T-cell (primary cell): ENCODE measurements around the gene ZNF598. TPM values are rescaled to one million over a fixed set of nuclear protein-coding genes. Genes with fewer than 3 reads are reported as not detected.

ENCODE experiments used
- ATAC-seq, 4 experiments: fragments of 200-7000 bp in 3 of 4; fragments of 150-1000 bp in 1 of 4; cut with Tn5 transposase; replicated peaks in 1 of 4; 1 replicate in 3 of 4; 2 replicates in 1 of 4; pipeline ENCODE4 v1.10.0; 2021; ENCODE audit warnings: moderate library complexity in 3 of 4, mild to moderate bottlenecking in 2 of 4, moderate number of reproducible peaks in 1 of 4
- CTCF ChIA-PET, 2 donors: fragments of 300-600 bp; sonication (Branson Sonifier 250); formaldehyde crosslinking; loops; one replicate each; lab custom pipeline; 2022; ENCODE audit warnings: antibody characterized with exemption in 2 of 2; lab: Charles Lee
- POLR2A ChIA-PET, 2 donors: fragments of 300-600 bp; sonication (Branson Sonifier 250); formaldehyde crosslinking; loops; one replicate each; lab custom pipeline; 2022; ENCODE audit warnings: antibody characterized with exemption in 2 of 2; lab: Charles Lee
- DNase-seq, 35 experiments: peaks; one replicate each; pipeline versions ENCODE4 v3.0.0 to v3.0.0-alpha.2; 2013 to 2023
- H3K27ac ChIP-seq: one replicate; pipeline ENCODE4 v1.5.1; 2013; ENCODE audit warnings: low read length
- H3K27me3 ChIP-seq, 2 experiments: replicated peaks in 1 of 2; 1 replicate in 1 of 2; 2 replicates in 1 of 2; pipeline versions ENCODE4 v1.6.1 to v1.7.0; 2013; ENCODE audit warnings: low read length in 1 of 2, mixed read lengths in 1 of 2; ENCODE audit not compliant: control insufficient read depth in 2 of 2, insufficient read depth in 2 of 2; ENCODE audit errors: extremely low read depth in 1 of 2
- H3K36me3 ChIP-seq, 2 donors: 1 replicate in 1 of 2; 2 replicates in 1 of 2; pipeline versions ENCODE4 v1.6.1 to v1.7.0; 2013; ENCODE audit warnings: low read length in 1 of 2; ENCODE audit not compliant: control insufficient read depth in 2 of 2, insufficient read depth in 1 of 2; ENCODE audit errors: extremely low read depth in 1 of 2
- H3K4me1 ChIP-seq, 2 experiments: 1 replicate in 1 of 2; 2 replicates in 1 of 2; pipeline versions ENCODE4 v1.6.1 to v1.7.0; 2013; ENCODE audit warnings: low read length in 2 of 2, mixed read lengths in 1 of 2; ENCODE audit not compliant: insufficient read depth in 2 of 2, control insufficient read depth in 1 of 2; ENCODE audit errors: extremely low read depth in 1 of 2
- H3K4me3 ChIP-seq, 2 donors: 1 replicate in 1 of 2; 2 replicates in 1 of 2; pipeline versions ENCODE4 v1.5.1 to v1.7.0; 2013; ENCODE audit warnings: mild to moderate bottlenecking in 2 of 2, low read length in 1 of 2, moderate library complexity in 1 of 2; ENCODE audit not compliant: control insufficient read depth in 1 of 2; ENCODE audit errors: extremely low read depth in 1 of 2
- H3K9me3 ChIP-seq: 2 replicates; pipeline ENCODE4 v1.7.0; 2013
- H3K27ac Mint-ChIP-seq, 2 donors: one replicate each; pipeline ENCODE4 v1.8.0; 2020 to 2021; ENCODE audit warnings: mild to moderate bottlenecking in 2 of 2, mixed read lengths in 2 of 2
- H3K27me3 Mint-ChIP-seq, 2 donors: one replicate each; pipeline ENCODE4 v1.8.0; 2021 to 2022; ENCODE audit warnings: mixed read lengths in 2 of 2
- H3K36me3 Mint-ChIP-seq: one replicate; pipeline ENCODE4 v1.8.0; 2021; ENCODE audit warnings: mixed read lengths
- H3K4me1 Mint-ChIP-seq, 3 donors: one replicate each; pipeline ENCODE4 v1.8.0; 2020 to 2022; ENCODE audit warnings: mixed read lengths in 3 of 3, mild to moderate bottlenecking in 1 of 3
- H3K4me3 Mint-ChIP-seq, 3 donors: one replicate each; pipeline ENCODE4 v1.8.0; 2020 to 2022; ENCODE audit warnings: mild to moderate bottlenecking in 3 of 3, mixed read lengths in 3 of 3, moderate library complexity in 3 of 3
- H3K9me3 Mint-ChIP-seq, 3 donors: one replicate each; pipeline ENCODE4 v1.8.0; 2020 to 2022; ENCODE audit warnings: mixed read lengths in 3 of 3
- WGBS: methylation state at CpG from one replicate; pipeline ENCODE4 v1.1.5; 2013; ENCODE audit warnings: missing lambda C conversion rate; ENCODE audit not compliant: insufficient coverage; 5-methylcytosine and 5-hydroxymethylcytosine counted together
- total RNA-seq, 35 experiments: library from RNA in 6 of 35; stranded (reverse) in 6 of 35; fragments of 120-200 nt in 1 of 35; gene quantifications; one replicate each; pipeline versions ENCODE4 v1.2.1 to v1.2.4 and lab custom pipeline; 2013 to 2026

The ZNF598 gene
- total RNA-seq, 5 donors from 2014 or later (not counting 1 experiment from before 2014, with no cell fraction given) = 44.3 to 73.7 (median 68.8) TPM

- H3K4me1 Mint-ChIP-seq = peaks cover 0 to 1% (median 0%) of the 10 kb centered on the region in 3 donors
- H3K27ac ChIP-seq = no peak overlapping the region
- H3K36me3 ChIP-seq = peaks cover 0 to 2% of the 10 kb centered on the region in 2 donors
- H3K9me3 ChIP-seq = no peaks in the 10 kb centered on the region
- no peaks in the 10 kb centered on the region for H3K36me3 Mint-ChIP-seq
- H3K27ac Mint-ChIP-seq = no peak overlapping the region
- DNase-seq = no peak
- H3K4me3 ChIP-seq = no peak overlapping the region
- ChIA-PET POLR2A (no interaction called here), CTCF (no interaction called here)
- no peak overlapping the region for H3K4me3 Mint-ChIP-seq
- ATAC-seq = no peak
- peaks cover 0 to 3% of the 10 kb centered on the region in 2 experiments for H3K4me1 ChIP-seq
- H3K27me3 Mint-ChIP-seq = no peaks in the 10 kb centered on the region
- 93% methylated on average over 20 of the region's 20 CpGs for WGBS
- no peaks in the 10 kb centered on the region for H3K9me3 Mint-ChIP-seq
- H3K27me3 ChIP-seq = no peaks in the 10 kb centered on the region
These were observed 31.3 kb upstream of the ZNF598 start for GRCh38 chr16:2040787-2041522.

- H3K4me3 Mint-ChIP-seq = no peak overlapping the region
- H3K4me1 Mint-ChIP-seq = no peaks in the 10 kb centered on the region
- Histone ChIP-seq H3K27me3 (no peaks in the 10 kb centered on the region), H3K36me3 (peaks cover 0 to 2% of the 10 kb centered on the region in 2 donors), H3K27ac (no peak overlapping the region), H3K4me1 (peaks cover 0 to 3% of the 10 kb centered on the region in 2 experiments), H3K9me3 (no peaks in the 10 kb centered on the region), H3K4me3 (no peak overlapping the region)
- H3K36me3 Mint-ChIP-seq = no peaks in the 10 kb centered on the region
- ATAC-seq (no peak), DNase-seq (no peak)
- no peaks in the 10 kb centered on the region for H3K9me3 Mint-ChIP-seq
- no peaks in the 10 kb centered on the region for H3K27me3 Mint-ChIP-seq
- 92% methylated on average over 19 of the region's 24 CpGs for WGBS
- H3K27ac Mint-ChIP-seq = no peak overlapping the region
- ChIA-PET CTCF (interaction anchor here in 1 of 2 donors (0.5 kb wide), 1 partner anchor 491 kb away, joined by 4 read pairs; the partner anchor contains the start of gene CEMP1), POLR2A (no interaction called here)
These were observed 30.6 kb upstream of the ZNF598 start for GRCh38 chr16:2040041-2040786.

DNA sequence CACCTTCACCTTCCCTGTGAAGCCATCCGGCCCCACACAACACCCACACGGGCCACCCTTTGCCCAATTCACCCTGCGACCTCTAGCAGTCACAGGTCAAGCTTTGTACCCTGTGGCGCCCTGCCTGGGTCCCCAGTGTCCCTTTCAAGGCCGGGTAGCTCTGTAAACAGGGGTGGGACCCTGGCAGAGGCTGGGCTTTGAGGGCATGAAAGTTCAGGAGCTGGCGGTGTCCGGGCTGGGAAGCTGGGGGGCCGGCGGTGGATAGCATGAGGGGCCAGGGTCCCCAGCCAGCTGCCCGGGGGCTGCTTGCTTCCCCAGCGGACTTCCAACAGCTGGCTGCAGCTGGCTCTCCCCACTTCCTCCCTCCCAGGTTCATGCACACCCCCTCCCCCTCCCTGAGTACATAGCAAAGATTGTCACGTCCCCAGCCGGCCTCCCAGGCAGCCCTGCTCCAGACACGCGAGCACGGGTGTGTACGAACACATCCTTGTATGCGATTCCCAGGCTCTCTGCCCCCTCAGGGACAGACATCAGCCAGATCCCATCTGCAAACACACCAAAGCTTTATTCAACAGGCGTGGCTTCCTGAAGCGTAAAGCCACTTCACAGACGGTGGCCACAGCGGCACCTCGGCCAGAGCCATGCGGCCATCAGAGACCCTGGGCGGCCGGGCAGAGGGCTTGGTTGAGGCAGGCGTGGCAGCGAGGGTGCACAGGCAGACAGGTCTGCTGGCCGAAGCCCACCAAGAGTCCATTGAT, 29.8 kb upstream of the ZNF598 start:
- Mint-ChIP-seq H3K9me3 (no peaks in the 10 kb centered on the region), H3K4me3 (no peak overlapping the region), H3K36me3 (no peaks in the 10 kb centered on the region), H3K4me1 (no peaks in the 10 kb centered on the region), H3K27me3 (no peaks in the 10 kb centered on the region), H3K27ac (no peak overlapping the region)
- peaks cover 0 to 3% of the 10 kb centered on the region in 2 experiments for H3K4me1 ChIP-seq
- peaks cover 0 to 4% of the 10 kb centered on the region in 2 experiments for H3K27me3 ChIP-seq
- H3K4me3 ChIP-seq = no peak overlapping the region
- ChIA-PET POLR2A (no interaction called here), CTCF (interaction anchor here in 1 of 2 donors (0.5 kb wide), 1 partner anchor 492 kb away, joined by 4 read pairs; the partner anchor contains the start of gene CEMP1)
- no peaks in the 10 kb centered on the region for H3K9me3 ChIP-seq
- H3K27ac ChIP-seq = no peak overlapping the region
- 84% methylated on average over 23 of the region's 29 CpGs for WGBS
- peaks cover 0 to 2% of the 10 kb centered on the region in 2 donors for H3K36me3 ChIP-seq
- DNase-seq (no peak), ATAC-seq (no peak)

- Mint-ChIP-seq H3K4me3 (no peak overlapping the region), H3K27me3 (no peaks in the 10 kb centered on the region), H3K36me3 (no peaks in the 10 kb centered on the region), H3K4me1 (no peaks in the 10 kb centered on the region), H3K9me3 (no peaks in the 10 kb centered on the region), H3K27ac (no peak overlapping the region)
- ChIA-PET CTCF (no interaction called here), POLR2A (no interaction called here)
- peaks cover 0 to 4% of the 10 kb centered on the region in 2 experiments for H3K4me1 ChIP-seq
- ATAC-seq (no peak), DNase-seq (no peak)
- 81% methylated on average over 28 of the region's 41 CpGs for WGBS
- H3K27ac ChIP-seq = no peak overlapping the region
- H3K27me3 ChIP-seq = peaks cover 0 to 4% of the 10 kb centered on the region in 2 experiments
- peaks cover 0 to 2% of the 10 kb centered on the region in 2 donors for H3K36me3 ChIP-seq
- H3K4me3 ChIP-seq = no peak overlapping the region
- no peaks in the 10 kb centered on the region for H3K9me3 ChIP-seq
These were observed 29.0 kb upstream of the ZNF598 start for GRCh38 chr16:2038382-2039231.

- ChIA-PET CTCF (no interaction called here), POLR2A (no interaction called here)
- ATAC-seq (no peak), DNase-seq (no peak)
- H3K36me3 Mint-ChIP-seq = no peaks in the 10 kb centered on the region
- Histone ChIP-seq H3K9me3 (no peaks in the 10 kb centered on the region), H3K27ac (no peak overlapping the region), H3K36me3 (no peaks in the 10 kb centered on the region), H3K4me1 (peaks cover 0 to 8% of the 10 kb centered on the region in 2 experiments), H3K27me3 (peaks cover 0 to 4% of the 10 kb centered on the region in 2 experiments), H3K4me3 (no peak overlapping the region)
- H3K27me3 Mint-ChIP-seq = no peaks in the 10 kb centered on the region
- no peaks in the 10 kb centered on the region for H3K9me3 Mint-ChIP-seq
- no peak overlapping the region for H3K4me3 Mint-ChIP-seq
- no peak overlapping the region for H3K27ac Mint-ChIP-seq
- 84% methylated on average over 13 of the region's 29 CpGs for WGBS
- peaks cover 0 to 2% (median 0%) of the 10 kb centered on the region in 3 donors for H3K4me1 Mint-ChIP-seq
These were observed 28.2 kb upstream of the ZNF598 start for GRCh38 chr16:2037647-2038381.
